Loucy (cell line): ENCODE results near the gene ENTPD8.

Experiments used
- EZH2phosphoT487 ChIP-seq: fragments of 200-600 bp; IDR thresholded peaks from 2 replicates; pipeline ENCODE4 v1.6.1; 2018; ENCODE audit warnings: antibody characterized with exemption, mild to moderate bottlenecking, moderate library complexity, borderline replicate concordance
- TF ChIP-seq, protein P1 (sequence below): fragments of 200-600 bp; sonication (generic); conservative IDR thresholded peaks from 2 replicates; pipeline ENCODE4 v1.5.1; 2014; ENCODE audit warnings: mild to moderate bottlenecking, antibody characterized with exemption, low read length

DNA sequence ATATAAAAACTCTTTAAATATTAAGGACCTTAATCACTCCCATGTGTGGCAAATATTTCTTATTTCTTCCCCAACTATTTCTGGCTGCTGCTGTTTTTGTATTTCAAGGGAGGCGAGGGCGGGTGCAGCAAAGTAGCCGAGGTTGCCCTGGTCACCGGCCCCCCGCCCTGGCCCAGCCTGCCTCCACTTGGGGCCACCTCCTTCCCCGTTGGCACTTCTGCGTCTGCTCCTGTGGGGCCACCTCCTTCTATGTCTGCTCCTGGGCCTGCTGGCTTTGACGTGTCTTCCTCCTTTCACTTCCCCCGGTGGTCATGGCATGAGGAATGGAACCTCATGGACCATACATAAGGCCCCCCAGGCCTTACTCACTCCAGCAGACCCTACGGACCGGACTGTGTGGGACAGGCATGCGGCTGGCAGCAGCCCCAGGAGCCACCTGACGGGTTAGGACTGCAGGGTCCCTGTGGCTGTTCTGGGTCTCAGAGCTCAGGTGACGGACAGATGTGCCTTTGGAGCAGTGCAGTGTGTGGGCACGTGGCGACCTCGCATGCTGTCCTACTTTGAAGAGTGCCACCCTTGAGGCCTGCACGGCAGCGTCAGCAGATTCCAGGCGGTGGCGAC lies 5.8 kb upstream of the ENTPD8 start:
- TF ChIP-seq, protein P1, sequence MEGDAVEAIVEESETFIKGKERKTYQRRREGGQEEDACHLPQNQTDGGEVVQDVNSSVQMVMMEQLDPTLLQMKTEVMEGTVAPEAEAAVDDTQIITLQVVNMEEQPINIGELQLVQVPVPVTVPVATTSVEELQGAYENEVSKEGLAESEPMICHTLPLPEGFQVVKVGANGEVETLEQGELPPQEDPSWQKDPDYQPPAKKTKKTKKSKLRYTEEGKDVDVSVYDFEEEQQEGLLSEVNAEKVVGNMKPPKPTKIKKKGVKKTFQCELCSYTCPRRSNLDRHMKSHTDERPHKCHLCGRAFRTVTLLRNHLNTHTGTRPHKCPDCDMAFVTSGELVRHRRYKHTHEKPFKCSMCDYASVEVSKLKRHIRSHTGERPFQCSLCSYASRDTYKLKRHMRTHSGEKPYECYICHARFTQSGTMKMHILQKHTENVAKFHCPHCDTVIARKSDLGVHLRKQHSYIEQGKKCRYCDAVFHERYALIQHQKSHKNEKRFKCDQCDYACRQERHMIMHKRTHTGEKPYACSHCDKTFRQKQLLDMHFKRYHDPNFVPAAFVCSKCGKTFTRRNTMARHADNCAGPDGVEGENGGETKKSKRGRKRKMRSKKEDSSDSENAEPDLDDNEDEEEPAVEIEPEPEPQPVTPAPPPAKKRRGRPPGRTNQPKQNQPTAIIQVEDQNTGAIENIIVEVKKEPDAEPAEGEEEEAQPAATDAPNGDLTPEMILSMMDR: no peak
- TF ChIP-seq EZH2phosphoT487: no peak
